KG1 (cell line): ENCODE results near the gene FDXR.
A peak's percentile ranks its signal among the peaks of the same experiment; 100 is the strongest.

Experiments
- DNase-seq: peaks from one replicate; lab custom pipeline; 2025; lab: John Stamatoyannopoulos, UW

The FDXR gene

GRCh38 chr17:74898376-74898946 lies 25.7 kb upstream of the FDXR start:
- DNase-seq, result no peak

GRCh38 chr17:74893936-74894671 lies 21.3 kb upstream of the FDXR start:
- DNase-seq, result no peak

- no peak for DNase-seq
These were observed 20.4 kb upstream of the FDXR start, which contains the start of gene FADS6 for GRCh38 chr17:74892974-74893911. Gene FADS6, minus strand, starts transcription at chr17:74893633. Its CDS starts 38 bp downstream, at chr17:74893595.

GRCh38 chr17:74892013-74892841 lies 19.4 kb upstream of the FDXR start:
- DNase-seq, result no peak

- no peak for DNase-seq
These were observed 17.8 kb upstream of the FDXR start for GRCh38 chr17:74890554-74890953.

GRCh38 chr17:74888469-74888868 lies 15.7 kb upstream of the FDXR start:
- DNase-seq, result no peak

- no peak for DNase-seq
These were observed 10.5 kb upstream of the FDXR start for GRCh38 chr17:74883241-74883745.

- DNase-seq, result no peak
These were observed 9.9 kb upstream of the FDXR start for GRCh38 chr17:74882517-74883240.

- no peak for DNase-seq
These were observed 8.3 kb upstream of the FDXR start for GRCh38 chr17:74881073-74881472.

- no peak for DNase-seq
These were observed 6.5 kb upstream of the FDXR start for GRCh38 chr17:74879308-74879707.

- DNase-seq, result no peak
These were observed 5.9 kb upstream of the FDXR start for GRCh38 chr17:74878658-74879057.

GRCh38 chr17:74877592-74878548 lies 5.1 kb upstream of the FDXR start:
- DNase-seq, result no peak

GRCh38 chr17:74875977-74876593 lies 3.3 kb upstream of the FDXR start:
- DNase-seq, result no peak

GRCh38 chr17:74875155-74875976 lies 2.6 kb upstream of the FDXR start:
- no peak for DNase-seq

- no peak for DNase-seq
These were observed 1.8 kb upstream of the FDXR start for GRCh38 chr17:74874615-74875037.

GRCh38 chr17:74873874-74874614 lies 1.2 kb upstream of the FDXR start:
- no peak for DNase-seq

- DNase-seq, result peak; percentile 97
These were observed 461 bp upstream of the FDXR start for GRCh38 chr17:74873037-74873873.
